Endothelial cell of umbilical vein (primary cell): ENCODE measurements around the gene MAPKAPK2.

Experiments
- EZH2 ChIP-seq: IDR thresholded peaks from 2 replicates; pipeline ENCODE4 v1.6.1; 2012; ENCODE audit warnings: borderline replicate concordance, low read depth, mild to moderate bottlenecking, moderate library complexity, low read length, inconsistent platforms; ENCODE audit not compliant: severe bottlenecking
- MYC ChIP-seq: IDR thresholded peaks from one replicate; pipeline ENCODE4 v1.6.1; 2011; ENCODE audit warnings: mild to moderate bottlenecking, low read depth, low read length
- POLR2A ChIP-seq: IDR thresholded peaks from 2 replicates; pipeline ENCODE4 v1.6.1; 2012; ENCODE audit warnings: low read depth, mild to moderate bottlenecking, control low read depth, low read length
- POLR2AphosphoS5 ChIP-seq: IDR thresholded peaks from 2 replicates; pipeline ENCODE4 v1.6.1; 2012; ENCODE audit warnings: low read depth, mild to moderate bottlenecking, control low read depth, low read length, moderate library complexity; ENCODE audit not compliant: insufficient read depth
- TF ChIP-seq, protein P1 (sequence below), 2 donors: IDR thresholded peaks; 1 replicate in 1 of 2; 2 replicates in 1 of 2; pipeline ENCODE4 v1.5.1; 2011; ENCODE audit warnings: low read length in 2 of 2, mild to moderate bottlenecking in 2 of 2, moderate library complexity in 2 of 2, control low read depth in 1 of 2, inconsistent platforms in 1 of 2, low read depth in 1 of 2; ENCODE audit not compliant: insufficient read depth in 1 of 2; ENCODE audit errors: extremely low read depth in 1 of 2

- TF ChIP-seq, protein P1, sequence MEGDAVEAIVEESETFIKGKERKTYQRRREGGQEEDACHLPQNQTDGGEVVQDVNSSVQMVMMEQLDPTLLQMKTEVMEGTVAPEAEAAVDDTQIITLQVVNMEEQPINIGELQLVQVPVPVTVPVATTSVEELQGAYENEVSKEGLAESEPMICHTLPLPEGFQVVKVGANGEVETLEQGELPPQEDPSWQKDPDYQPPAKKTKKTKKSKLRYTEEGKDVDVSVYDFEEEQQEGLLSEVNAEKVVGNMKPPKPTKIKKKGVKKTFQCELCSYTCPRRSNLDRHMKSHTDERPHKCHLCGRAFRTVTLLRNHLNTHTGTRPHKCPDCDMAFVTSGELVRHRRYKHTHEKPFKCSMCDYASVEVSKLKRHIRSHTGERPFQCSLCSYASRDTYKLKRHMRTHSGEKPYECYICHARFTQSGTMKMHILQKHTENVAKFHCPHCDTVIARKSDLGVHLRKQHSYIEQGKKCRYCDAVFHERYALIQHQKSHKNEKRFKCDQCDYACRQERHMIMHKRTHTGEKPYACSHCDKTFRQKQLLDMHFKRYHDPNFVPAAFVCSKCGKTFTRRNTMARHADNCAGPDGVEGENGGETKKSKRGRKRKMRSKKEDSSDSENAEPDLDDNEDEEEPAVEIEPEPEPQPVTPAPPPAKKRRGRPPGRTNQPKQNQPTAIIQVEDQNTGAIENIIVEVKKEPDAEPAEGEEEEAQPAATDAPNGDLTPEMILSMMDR (IDR thresholded peaks at IDR 0.05; ENCODE audit: extremely low read depth in 1 of 2, insufficient read depth in 1 of 2, low read depth in 1 of 2, low read length in 2 of 2), result peak in 1 of 2 donors; percentile 28
- TF ChIP-seq EZH2, result no peak
- TF ChIP-seq POLR2A, result peak; percentile 88
- TF ChIP-seq MYC, result peak; percentile 38
- peak; percentile 76 for TF ChIP-seq POLR2AphosphoS5
Measured at GRCh38 chr1:206635080-206635977, 49.4 kb upstream of the MAPKAPK2 start, which contains the start of gene DYRK3.
